Measurements from ENCODE around the gene SCN3B. TPM values are rescaled to one million over a fixed set of nuclear protein-coding genes. Genes with fewer than 3 reads are reported as not detected.

Gene SCN3B
- total and polyA plus RNA-seq, 4 donors: 0.05 to 0.17 (median 0.05) TPM; not detected in 1

- Histone ChIP-seq H3K9ac (ENCODE audit: low read depth in 1 of 2, low read length in 2 of 2) (no peak overlapping the region), H3K27me3 (ENCODE audit: control insufficient read depth in 4 of 4, insufficient read depth in 4 of 4, low read length in 3 of 4) (peaks cover 0 to 2% (median under 1%) of the 10 kb centered on the region in 4 donors), H3K27ac (ENCODE audit: low read depth in 1 of 2, low read length in 2 of 2) (no peak overlapping the region), H3K4me1 (ENCODE audit: control insufficient read depth in 4 of 4, insufficient read depth in 4 of 4, low read length in 3 of 4) (no peaks in the 10 kb centered on the region), H3K9me3 (ENCODE audit: control insufficient read depth in 4 of 4, low read length in 3 of 4) (no peaks in the 10 kb centered on the region), H3K4me3 (ENCODE audit: low read depth in 1 of 3, low read length in 3 of 3) (no peak overlapping the region), H3K36me3 (ENCODE audit: control insufficient read depth in 4 of 4, insufficient read depth in 3 of 4, low read depth in 1 of 4, low read length in 3 of 4) (no peaks in the 10 kb centered on the region)
- DNase-seq (ENCODE audit: low spot score): no peak
- TF ChIP-seq TAF1 (conservative IDR thresholded peaks at IDR 0.05): no peak
- no peak for TF ChIP-seq FOXA2 (IDR thresholded peaks at IDR 0.05)
- no peak for TF ChIP-seq SP1 (IDR thresholded peaks at IDR 0.05)
- no peak for TF ChIP-seq EGR1 (IDR thresholded peaks at IDR 0.05; ENCODE audit: low read depth in 2 of 2)
- TF ChIP-seq HNF4G (IDR thresholded peaks at IDR 0.05): no peak
- TF ChIP-seq CTCF (IDR thresholded peaks at IDR 0.05; ENCODE audit: low read depth, low read length, missing input control): no peak
- TF ChIP-seq FOXA1 (IDR thresholded peaks at IDR 0.05): no peak
- no peak for TF ChIP-seq JUND (IDR thresholded peaks at IDR 0.05)
- WGBS: 66% methylated on average over 12 of the region's 12 CpGs
Measured at GRCh38 chr11:123645286-123645975, 9.0 kb downstream of the SCN3B start.

DNA sequence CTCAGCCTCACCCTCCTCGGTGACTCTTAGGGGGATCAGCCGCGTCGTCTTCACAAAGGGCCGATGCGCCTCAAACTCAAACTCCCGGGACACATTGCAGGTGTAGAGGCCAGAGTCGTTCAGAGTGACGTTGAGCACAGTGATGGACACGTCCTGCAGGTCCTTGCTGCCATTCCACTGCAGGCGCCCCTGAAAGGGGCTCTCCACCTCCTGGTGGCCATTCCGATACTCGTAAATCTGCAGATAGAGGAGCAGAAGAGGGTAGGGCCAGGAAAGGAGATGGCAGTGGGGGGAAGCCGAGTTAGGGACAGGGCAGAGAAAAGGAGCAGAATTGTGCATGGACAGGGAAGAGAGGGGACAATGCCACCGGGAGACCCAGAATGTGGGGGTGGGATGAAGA, 12.0 kb downstream of the SCN3B start:
- Histone ChIP-seq H3K4me3 (ENCODE audit: low read depth in 1 of 3, low read length in 3 of 3) (no peak overlapping the region), H3K9me3 (ENCODE audit: control insufficient read depth in 4 of 4, low read length in 3 of 4) (no peaks in the 10 kb centered on the region), H3K36me3 (ENCODE audit: control insufficient read depth in 4 of 4, insufficient read depth in 3 of 4, low read depth in 1 of 4, low read length in 3 of 4) (no peaks in the 10 kb centered on the region), H3K27ac (ENCODE audit: low read depth in 1 of 2, low read length in 2 of 2) (no peak overlapping the region), H3K9ac (ENCODE audit: low read depth in 1 of 2, low read length in 2 of 2) (no peak overlapping the region), H3K4me1 (ENCODE audit: control insufficient read depth in 4 of 4, insufficient read depth in 4 of 4, low read length in 3 of 4) (no peaks in the 10 kb centered on the region), H3K27me3 (ENCODE audit: control insufficient read depth in 4 of 4, insufficient read depth in 4 of 4, low read length in 3 of 4) (no peaks in the 10 kb centered on the region)
- TF ChIP-seq RXRA (IDR thresholded peaks at IDR 0.05): no peak
- TF ChIP-seq, protein P1, sequence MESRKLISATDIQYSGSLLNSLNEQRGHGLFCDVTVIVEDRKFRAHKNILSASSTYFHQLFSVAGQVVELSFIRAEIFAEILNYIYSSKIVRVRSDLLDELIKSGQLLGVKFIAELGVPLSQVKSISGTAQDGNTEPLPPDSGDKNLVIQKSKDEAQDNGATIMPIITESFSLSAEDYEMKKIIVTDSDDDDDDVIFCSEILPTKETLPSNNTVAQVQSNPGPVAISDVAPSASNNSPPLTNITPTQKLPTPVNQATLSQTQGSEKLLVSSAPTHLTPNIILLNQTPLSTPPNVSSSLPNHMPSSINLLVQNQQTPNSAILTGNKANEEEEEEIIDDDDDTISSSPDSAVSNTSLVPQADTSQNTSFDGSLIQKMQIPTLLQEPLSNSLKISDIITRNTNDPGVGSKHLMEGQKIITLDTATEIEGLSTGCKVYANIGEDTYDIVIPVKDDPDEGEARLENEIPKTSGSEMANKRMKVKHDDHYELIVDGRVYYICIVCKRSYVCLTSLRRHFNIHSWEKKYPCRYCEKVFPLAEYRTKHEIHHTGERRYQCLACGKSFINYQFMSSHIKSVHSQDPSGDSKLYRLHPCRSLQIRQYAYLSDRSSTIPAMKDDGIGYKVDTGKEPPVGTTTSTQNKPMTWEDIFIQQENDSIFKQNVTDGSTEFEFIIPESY (IDR thresholded peaks at IDR 0.05): no peak
- TF ChIP-seq, protein P2, sequence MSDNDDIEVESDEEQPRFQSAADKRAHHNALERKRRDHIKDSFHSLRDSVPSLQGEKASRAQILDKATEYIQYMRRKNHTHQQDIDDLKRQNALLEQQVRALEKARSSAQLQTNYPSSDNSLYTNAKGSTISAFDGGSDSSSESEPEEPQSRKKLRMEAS (IDR thresholded peaks at IDR 0.05): no peak
- TF ChIP-seq HNF4A (conservative IDR thresholded peaks at IDR 0.05): no peak
- no peak for TF ChIP-seq FOXA2 (IDR thresholded peaks at IDR 0.05)
- TF ChIP-seq RAD21 (IDR thresholded peaks at IDR 0.05): no peak
- no peak for TF ChIP-seq ATF3 (IDR thresholded peaks at IDR 0.05)
- TF ChIP-seq YY1 (IDR thresholded peaks at IDR 0.05): no peak
- no peak for TF ChIP-seq GABPA (IDR thresholded peaks at IDR 0.05 in 1 of 2, conservative IDR thresholded peaks at IDR 0.05 in 1 of 2)
- TF ChIP-seq JUND (IDR thresholded peaks at IDR 0.05): no peak
- no peak for TF ChIP-seq FOXA1 (IDR thresholded peaks at IDR 0.05)
- TF ChIP-seq NR2F2 (IDR thresholded peaks at IDR 0.05): no peak
- WGBS: 87% methylated on average over 15 of the region's 15 CpGs
- DNase-seq (ENCODE audit: low spot score): no peak

All from liver (tissue), 9 donors.